NT2/D1 (cell line): ENCODE measurements around the gene LPP.

ENCODE experiments used
- SUZ12 ChIP-seq: IDR thresholded peaks from 2 replicates; pipeline ENCODE4 v1.6.1; 2011; ENCODE audit not compliant: insufficient read length, insufficient read depth; ENCODE audit errors: extremely low read depth
- YY1 ChIP-seq: IDR thresholded peaks from 2 replicates; pipeline ENCODE4 v1.6.1; 2011; ENCODE audit not compliant: insufficient read length, insufficient read depth
- ZNF274 ChIP-seq: IDR thresholded peaks from 2 replicates; pipeline ENCODE4 v1.6.1; 2011; ENCODE audit warnings: mild to moderate bottlenecking, low read depth, low read length

- no peak for TF ChIP-seq ZNF274
- no peak for TF ChIP-seq YY1
- no peak for TF ChIP-seq SUZ12
These were observed 100.0 kb downstream of the LPP start for GRCh38 chr3:188253800-188254452.
